Occipital lobe (tissue), 2 donors: ENCODE data around the gene BEAN1. TPM values are rescaled to one million over a fixed set of nuclear protein-coding genes. Genes with fewer than 3 reads are reported as not detected.

ENCODE experiments used
- DNase-seq: peaks from one replicate; lab custom pipeline; 2025; lab: John Stamatoyannopoulos, UW
- total RNA-seq: library from RNA; depleted of rRNA; stranded (reverse); fragments of >200 nt; gene quantifications from one replicate; pipeline ENCODE4 v1.2.3, GENCODE V29; 2014

The BEAN1 gene
- total RNA-seq, 1 donor from 2014 or later: 4.1 TPM

- no peak for DNase-seq
Observed at GRCh38 chr16:66395806-66396555, 31.1 kb upstream of the BEAN1 start.

GRCh38 chr16:66397736-66398433 lies 29.2 kb upstream of the BEAN1 start:
- DNase-seq: no peak

GRCh38 chr16:66399031-66399430 lies 28.1 kb upstream of the BEAN1 start:
- DNase-seq: no peak

- no peak for DNase-seq
Observed at GRCh38 chr16:66399930-66400329, 27.2 kb upstream of the BEAN1 start.

GRCh38 chr16:66400503-66401380 lies 26.4 kb upstream of the BEAN1 start:
- DNase-seq: no peak

- DNase-seq: no peak
Observed at GRCh38 chr16:66401610-66402009, 25.5 kb upstream of the BEAN1 start.

- no peak for DNase-seq
Observed at GRCh38 chr16:66402166-66402565, 24.9 kb upstream of the BEAN1 start.

GRCh38 chr16:66402591-66403230 lies 24.4 kb upstream of the BEAN1 start:
- no peak for DNase-seq

GRCh38 chr16:66403531-66404145 lies 23.5 kb upstream of the BEAN1 start:
- no peak for DNase-seq

GRCh38 chr16:66405057-66405783 lies 21.9 kb upstream of the BEAN1 start:
- no peak for DNase-seq

- DNase-seq: peak; percentile 79
Observed at GRCh38 chr16:66406534-66407221, 20.4 kb upstream of the BEAN1 start.

GRCh38 chr16:66408163-66409048 lies 18.7 kb upstream of the BEAN1 start:
- DNase-seq: no peak

GRCh38 chr16:66409156-66409555 lies 17.9 kb upstream of the BEAN1 start:
- DNase-seq: no peak

- no peak for DNase-seq
Observed at GRCh38 chr16:66412182-66412581, 14.9 kb upstream of the BEAN1 start.

GRCh38 chr16:66414891-66415290 lies 12.2 kb upstream of the BEAN1 start:
- DNase-seq: no peak

- no peak for DNase-seq
Observed at GRCh38 chr16:66416136-66416535, 11.0 kb upstream of the BEAN1 start.

- DNase-seq: no peak
Observed at GRCh38 chr16:66416939-66417700, 10.0 kb upstream of the BEAN1 start.
